HG02798 (cell line): ENCODE results near the gene ZNF687.

ENCODE experiments used
- ATAC-seq: cut with Tn5 transposase; IDR thresholded peaks from one replicate; pipeline ENCODE4 v1.9.1; 2021; ENCODE audit warnings: mild to moderate bottlenecking; ENCODE audit not compliant: unreplicated experiment, poor library complexity

Gene ZNF687

DNA sequence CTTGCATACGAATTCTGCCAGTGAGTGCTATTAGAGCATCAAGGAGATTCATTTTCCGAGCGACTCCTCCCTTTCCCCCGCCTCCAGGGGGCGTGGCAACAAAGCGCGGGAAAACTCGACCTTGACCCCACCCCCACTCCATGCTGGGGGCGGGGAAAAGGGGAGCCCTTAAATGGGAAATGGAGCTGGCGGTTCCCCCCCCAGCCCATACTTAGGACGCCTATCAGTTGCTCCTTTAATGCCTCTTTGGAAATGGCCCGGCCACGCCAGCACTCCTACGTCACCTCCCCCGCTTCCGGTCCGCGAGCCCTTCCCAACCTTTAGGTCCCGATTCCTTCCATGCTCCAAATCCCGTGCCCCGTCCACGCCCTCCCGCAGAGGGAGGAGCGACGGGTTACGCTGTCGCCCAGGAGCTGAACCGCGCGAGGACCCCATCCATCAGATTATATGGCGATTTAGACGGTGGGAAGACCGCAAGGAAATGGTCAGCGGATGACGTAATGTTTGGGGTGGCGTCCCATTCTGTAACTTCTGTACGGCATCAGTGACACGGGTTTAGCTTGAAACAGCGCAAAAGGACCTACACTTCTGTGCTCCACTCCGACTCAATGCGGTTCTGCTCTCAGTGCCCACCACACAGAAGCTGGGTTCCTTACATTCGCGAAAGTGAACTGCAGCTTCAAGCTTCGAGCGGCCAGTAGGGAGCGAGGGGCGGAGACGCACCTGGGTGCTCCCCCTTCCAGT is 702 bp upstream of the ZNF687 start:
- peak; percentile 45 for ATAC-seq

DNA sequence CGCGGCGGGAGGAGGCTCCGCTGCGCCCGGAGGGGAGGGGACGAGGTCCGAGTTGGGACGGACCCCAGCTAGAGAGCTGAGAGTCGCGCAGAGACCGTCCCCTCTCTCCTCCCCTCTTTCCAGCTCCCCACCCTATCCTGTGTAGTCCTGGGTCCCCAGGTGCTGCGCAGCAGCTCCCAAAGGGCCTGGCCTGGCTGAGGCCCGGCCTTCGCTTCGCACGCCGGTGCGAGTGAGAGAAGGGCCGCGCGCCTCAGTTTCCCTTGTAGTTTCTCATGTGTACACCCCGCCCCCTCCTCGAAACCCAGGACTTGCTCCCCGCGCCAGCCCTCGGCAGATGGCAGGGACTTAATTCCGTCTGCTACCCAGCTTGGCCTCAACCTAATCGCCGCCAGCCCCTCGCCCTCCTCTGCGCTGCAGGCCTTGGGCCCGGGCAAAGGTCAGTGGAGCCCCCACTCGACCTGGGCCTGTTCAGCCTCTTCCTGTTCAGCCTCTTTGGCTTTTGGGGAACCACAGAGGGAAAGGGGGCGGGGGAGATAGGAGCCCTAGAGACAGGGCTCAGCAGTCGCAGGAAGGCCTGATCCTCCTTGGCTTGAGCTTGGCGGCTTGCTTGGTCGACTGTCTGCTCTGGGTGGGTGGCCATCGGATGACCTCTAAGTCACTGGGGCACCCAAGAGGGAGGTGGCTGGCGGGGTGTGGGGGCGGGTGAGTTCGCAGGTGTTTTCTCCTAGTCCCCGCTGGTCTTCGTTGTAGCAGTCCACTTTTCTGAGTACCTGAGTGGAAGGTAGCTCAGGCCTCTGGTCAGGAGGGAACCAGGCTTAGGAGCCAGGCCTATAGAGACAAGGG is 1.0 kb downstream of the ZNF687 start:
- ATAC-seq, result no peak

DNA sequence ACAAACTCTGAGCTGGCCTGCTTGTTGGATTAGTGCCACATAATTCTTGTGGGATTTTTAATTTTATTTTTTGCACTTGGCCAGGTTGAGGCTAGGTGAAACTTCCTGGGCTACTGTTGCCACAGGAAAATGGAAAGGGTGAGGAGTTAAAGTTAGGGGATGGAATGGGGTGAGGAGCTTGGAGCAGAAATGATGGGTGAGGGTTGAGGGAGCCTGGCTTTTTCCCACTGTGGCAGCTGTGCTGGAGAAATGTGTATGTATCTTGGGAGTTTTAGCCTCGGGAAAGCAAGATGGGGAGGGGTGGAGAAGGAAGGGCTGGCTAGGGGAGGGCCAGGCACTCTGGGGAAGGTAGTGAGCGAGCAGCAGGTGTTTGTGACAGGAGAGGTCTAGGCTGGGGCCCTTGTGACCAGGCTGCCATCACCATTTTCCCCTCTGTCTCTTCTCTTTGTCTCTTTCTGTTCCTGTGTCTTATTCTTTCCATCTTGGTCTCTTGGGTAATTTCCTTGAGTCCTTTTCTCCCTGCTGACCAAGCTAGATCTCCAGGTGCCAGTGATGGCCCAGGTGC is 2.0 kb downstream of the ZNF687 start:
- ATAC-seq, result no peak

DNA sequence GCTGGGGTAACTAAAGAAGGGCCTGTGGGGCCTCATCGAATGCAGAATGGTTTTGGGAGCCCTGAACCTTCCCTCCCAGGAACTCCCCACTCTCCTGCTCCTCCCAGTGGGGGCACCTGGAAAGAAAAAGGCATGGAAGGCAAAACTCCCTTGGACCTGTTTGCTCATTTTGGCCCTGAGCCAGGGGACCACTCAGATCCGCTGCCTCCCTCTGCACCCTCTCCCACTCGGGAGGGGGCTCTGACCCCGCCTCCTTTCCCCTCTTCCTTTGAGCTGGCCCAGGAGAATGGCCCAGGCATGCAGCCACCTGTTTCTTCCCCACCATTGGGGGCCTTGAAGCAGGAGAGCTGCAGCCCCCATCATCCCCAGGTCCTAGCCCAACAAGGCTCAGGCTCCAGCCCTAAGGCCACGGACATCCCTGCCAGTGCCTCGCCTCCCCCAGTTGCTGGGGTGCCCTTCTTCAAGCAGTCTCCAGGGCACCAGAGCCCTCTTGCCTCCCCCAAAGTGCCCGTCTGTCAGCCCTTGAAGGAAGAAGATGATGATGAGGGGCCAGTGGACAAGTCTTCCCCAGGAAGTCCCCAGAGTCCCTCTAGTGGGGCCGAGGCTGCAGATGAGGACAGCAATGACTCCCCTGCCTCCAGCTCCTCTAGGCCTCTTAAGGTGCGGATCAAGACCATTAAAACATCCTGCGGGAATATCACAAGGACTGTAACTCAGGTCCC is 4.7 kb downstream of the ZNF687 start:
- no peak for ATAC-seq

DNA sequence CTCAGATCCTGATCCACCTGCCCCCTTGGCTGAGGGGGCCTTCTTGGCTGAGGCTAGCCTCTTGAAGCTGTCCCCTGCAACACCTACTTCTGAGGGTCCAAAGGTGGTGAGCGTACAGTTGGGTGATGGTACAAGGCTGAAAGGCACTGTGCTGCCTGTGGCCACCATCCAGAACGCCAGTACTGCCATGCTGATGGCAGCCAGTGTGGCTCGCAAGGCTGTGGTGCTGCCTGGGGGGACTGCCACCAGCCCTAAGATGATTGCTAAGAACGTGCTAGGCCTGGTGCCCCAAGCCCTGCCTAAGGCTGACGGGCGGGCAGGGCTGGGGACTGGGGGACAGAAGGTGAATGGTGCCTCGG is 5.2 kb downstream of the ZNF687 start:
- ATAC-seq, result no peak

DNA sequence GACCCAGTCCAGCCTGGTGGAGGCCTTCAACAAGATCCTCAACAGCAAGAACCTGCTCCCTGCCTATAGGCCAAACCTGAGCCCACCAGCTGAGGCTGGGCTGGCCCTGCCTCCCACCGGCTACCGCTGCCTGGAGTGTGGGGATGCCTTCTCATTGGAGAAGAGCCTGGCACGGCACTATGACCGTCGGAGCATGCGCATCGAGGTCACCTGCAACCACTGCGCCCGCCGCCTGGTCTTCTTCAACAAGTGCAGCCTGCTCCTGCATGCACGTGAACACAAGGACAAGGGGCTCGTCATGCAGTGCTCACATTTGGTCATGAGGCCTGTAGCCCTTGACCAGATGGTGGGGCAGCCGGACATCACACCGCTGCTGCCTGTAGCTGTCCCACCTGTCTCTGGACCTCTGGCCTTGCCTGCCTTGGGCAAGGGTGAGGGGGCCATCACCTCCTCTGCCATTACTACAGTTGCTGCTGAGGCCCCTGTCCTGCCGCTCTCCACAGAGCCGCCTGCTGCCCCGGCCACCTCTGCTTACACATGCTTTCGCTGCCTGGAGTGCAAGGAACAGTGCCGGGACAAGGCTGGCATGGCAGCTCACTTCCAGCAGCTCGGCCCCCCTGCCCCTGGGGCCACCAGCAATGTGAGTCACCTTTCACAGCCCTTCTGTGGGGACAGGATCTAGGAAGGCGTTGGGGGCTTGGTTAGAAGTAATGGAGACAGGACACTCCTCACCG is 5.8 kb downstream of the ZNF687 start:
- ATAC-seq, result no peak

DNA sequence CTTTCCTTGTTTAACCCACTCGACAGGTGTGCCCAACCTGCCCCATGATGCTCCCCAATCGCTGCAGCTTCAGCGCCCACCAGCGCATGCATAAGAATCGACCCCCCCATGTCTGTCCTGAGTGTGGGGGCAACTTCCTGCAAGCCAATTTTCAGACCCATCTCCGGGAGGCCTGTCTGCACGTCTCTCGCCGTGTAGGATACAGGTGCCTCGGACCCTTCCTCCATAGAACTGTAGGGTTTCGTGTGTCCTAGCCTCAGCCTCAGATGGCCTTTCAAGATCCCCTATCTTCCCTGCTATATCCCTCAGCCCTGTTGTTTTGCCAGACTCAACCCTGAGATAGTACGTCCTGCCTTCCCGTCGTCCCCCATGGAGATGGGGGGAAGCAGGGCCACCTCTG is 6.4 kb downstream of the ZNF687 start:
- no peak for ATAC-seq

DNA sequence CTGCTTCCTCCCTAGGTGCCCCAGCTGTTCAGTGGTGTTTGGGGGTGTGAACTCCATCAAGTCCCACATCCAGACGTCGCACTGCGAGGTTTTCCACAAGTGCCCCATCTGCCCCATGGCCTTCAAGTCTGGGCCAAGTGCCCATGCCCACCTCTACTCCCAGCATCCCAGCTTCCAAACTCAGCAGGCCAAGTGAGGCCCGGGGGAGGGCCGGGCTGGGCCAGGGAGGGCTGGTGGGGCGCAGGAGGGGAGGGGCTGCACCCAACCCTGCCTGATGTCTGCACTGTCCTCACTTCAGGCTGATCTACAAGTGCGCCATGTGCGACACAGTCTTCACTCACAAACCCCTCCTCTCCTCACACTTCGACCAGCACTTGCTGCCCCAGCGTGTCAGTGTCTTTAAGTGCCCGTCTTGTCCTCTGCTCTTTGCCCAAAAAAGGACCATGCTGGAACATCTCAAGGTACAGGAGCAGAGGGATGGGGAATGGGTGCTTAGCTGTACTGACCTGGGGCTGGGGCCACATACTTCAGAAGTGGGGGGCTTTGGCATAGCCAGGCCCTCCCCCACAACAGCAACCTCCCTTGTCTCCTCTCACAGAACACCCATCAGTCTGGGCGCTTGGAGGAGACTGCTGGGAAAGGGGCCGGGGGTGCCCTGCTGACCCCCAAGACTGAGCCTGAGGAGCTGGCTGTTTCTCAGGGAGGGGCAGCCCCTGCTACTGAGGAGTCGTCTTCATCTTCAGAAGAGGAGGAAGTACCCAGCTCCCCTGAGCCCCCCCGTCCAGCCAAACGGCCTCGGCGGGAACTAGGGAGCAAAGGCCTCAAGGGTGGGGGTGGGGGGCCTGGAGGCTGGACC is 7.2 kb downstream of the ZNF687 start:
- ATAC-seq, result no peak

DNA sequence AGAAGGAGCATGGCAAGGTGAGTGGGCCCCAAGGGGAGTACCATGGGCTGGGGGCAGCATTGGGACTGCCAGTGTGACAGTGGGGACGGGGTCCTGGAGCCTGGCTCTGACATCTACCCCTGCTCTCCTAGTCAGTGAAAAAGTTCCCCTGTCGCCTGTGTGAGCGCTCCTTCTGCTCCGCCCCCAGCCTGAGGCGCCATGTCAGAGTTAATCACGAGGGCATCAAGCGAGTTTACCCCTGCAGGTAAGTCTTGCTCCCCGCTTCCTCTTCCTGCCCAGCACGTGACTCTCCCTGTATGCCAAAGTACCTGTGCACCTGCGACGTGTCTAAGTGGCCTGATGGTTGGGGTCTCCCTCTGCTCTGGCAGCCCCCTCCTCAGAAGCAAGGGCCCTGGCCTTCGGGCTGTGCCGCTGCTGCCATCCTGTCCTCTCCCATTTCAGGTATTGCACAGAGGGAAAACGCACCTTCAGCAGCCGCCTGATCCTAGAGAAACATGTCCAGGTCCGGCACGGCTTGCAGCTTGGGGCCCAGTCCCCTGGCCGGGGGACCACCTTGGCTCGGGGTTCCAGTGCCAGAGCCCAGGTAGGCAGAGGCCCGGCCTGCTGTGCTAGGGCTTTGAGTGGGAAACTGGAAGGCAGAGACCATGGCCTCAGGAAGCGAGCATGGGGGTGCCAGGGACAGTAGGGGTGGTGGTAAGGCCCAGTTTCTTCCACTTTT is 8.1 kb downstream of the ZNF687 start:
- no peak for ATAC-seq

DNA sequence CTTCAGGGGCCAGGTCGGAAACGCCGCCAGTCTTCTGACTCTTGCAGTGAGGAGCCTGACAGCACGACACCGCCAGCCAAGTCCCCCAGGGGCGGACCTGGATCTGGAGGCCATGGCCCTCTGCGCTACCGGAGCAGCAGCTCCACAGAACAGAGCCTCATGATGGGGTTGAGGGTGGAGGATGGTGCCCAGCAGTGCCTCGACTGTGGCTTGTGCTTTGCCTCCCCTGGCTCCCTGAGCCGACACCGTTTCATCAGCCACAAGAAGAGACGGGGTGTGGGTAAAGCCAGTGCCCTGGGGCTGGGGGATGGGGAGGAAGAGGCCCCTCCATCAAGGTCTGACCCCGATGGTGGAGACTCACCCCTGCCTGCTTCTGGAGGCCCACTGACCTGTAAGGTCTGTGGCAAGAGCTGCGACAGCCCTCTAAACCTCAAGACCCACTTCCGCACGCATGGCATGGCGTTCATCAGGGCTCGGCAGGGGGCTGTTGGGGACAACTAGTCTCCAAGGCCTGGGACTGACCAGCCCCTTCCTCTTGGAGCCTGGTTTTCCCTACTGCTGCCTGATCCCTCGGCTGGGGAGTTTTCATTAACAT is 8.7 kb downstream of the ZNF687 start:
- ATAC-seq, result no peak

DNA sequence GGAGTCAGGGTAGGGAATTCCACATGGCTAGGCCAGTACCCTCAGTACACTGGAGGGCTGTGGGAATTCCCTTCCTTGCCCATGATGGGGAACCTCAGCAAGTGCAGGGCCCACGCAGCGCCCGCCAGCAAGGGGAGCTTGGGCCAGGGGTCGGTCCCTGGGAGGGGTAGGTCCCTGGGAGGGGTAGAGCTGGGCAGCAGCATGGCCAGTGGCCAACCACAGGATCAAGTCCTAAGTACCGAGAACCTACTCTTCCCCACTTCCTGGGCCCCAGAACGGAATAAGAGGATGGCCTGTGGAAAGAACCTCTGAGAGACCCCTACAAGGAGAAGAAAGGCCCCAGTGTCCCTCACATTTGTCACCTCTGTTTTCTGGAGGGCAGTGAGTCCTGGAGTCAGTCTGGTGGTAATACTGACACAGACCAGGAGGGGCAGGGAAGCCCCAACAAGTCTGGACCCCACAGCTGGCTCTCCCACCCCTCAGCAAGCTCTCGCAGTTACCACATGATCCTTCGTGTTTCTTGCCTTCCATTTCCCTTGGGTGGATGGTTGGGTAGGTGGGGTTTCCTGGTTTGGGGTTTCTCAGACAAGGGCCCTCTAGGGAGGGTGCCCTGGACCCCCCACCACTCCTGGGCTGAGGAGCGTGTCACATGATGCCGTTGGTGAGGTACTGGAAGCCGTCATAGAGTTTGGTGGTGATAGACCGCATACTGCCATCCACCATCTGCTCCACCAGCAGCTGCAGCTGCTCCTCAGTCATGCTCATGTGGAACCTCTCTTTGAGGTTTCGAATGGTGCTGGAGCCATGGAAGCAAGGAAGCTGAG is 10.3 kb downstream of the ZNF687 start:
- ATAC-seq, result no peak

DNA sequence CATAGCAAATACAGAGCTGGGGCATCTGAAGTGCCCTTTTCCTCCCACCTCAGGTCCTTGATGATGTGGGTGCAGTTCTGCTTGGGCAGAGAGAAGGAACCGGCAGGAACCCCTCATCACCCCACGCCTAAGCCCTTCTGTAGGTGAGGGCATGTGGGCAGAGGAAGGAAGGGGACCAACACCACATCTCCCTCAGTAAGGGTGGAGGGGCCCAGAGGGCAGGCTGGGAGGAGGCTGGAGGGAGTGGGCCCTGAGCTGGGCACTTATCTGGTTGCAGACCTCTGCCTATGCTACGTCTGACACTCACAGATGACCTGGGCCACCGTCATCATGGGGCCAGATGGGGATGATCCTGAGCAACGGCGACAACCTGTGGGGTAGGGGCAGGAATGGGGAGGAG is 11.0 kb downstream of the ZNF687 start:
- ATAC-seq, result no peak

DNA sequence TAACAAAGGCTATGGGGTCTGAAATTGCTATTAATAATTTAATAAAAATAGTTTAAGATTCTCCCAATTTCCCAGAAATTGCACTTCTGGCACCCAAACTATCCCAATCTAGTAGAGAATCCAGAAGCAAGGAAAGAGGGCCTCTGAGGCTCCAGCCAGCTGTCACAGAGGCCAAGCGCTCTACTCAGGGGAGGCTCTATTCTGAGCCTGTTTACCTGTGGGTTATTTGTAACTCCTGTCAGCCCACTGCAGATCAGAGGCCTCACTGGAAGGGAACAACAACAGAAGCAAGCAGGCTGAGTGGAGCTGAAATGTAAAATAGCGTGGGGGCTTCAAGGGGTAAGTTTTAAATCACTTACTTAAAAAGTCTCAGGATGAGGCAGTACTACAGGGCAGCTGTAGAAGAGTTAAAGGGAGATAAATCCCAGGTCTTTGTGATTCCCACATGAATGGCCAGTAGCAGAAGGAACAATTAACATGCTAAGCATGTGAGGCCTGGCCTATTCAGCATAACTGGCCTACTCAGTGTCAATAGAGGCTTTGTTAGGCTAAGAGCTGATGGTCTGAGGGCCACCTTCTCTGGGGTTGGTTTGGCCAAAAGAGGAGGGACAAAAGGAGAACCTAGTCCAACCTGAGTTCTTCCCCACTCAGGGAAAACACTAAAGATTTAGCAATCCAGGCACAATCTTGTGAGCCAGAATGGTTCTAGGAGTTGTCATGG is 12.8 kb downstream of the ZNF687 start:
- no peak for ATAC-seq

DNA sequence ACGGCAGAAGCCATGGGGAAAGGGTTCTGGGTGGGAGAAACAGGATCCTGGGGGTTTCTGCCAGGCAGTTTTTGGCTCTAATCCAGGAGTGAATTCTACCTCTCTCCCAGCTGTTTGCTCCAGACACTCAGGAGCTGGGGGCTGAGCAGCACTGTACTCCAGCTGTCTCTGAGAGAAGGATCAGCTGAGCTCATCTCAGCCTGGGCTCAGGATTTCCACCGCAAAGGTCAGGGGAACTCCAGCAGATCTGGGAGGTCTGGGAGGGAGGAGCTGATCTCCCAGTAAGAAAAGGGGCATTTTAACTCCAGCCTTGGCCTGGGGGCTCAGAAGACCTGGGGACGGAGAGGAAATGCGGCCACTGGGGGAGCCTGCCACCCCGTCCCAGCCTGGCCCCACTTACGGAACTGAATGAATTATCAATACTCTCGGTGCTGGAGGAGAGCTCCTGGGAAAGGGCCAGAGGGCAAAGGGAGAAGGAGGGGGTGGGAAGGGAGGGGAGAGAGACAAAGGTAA is 27.8 kb downstream of the ZNF687 start:
- no peak for ATAC-seq

DNA sequence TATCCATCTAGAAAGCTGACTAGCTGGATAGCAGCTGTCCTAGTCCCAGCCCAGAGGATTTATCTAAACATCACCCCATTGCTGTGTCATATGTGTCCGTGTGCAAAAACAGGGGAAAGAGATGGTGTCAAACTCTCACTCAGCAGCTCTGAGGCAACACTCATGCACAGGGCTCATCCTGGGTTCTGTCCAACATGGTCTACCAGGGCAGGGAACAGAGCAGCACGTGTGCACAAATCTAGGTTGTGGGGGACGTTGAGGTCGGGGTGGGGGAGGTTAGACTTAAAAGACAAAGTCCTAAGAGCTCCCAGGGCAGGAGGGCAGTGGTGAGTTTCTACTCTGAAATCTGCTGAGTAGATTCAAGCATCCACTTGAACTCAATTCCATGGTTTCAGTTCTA is 28.9 kb downstream of the ZNF687 start:
- ATAC-seq, result no peak

DNA sequence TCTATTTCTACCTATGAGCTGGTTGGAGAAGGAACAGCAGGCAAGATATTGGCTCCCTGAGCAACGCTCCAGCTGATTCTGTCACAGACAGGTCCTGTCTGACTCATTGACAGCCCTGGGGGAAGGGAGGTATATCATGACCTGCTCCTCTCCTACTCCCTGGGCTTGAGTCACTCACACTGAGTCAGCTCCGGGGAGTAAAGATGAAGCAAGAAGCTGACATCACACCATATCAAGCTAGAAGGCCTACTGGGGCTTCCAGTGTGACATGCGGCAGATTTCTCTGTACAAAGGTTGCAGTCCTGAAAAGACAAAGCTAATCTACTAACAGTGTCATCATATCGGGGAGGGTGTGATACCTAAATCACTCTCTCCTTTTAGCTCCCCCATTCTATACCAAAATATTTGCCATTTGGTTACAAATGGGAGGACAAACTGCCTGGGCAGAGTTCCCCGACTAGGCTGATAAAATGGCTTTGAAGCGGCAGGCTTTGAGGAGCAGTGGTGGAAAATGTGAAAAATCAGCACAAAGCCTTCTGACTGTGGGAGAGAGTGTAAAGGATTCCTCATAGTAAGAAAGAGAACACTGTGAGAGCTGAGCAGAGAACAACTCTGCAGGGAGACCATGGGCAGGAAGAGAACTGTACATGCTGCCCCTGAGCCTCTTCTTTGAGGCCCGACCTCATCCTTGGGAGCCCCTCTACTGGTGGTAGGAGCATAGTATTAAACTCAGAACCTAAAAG is 29.7 kb downstream of the ZNF687 start:
- ATAC-seq, result peak; percentile 49
